ENCODE data around the gene ENKUR.
A peak's percentile ranks its signal among the peaks of the same experiment; 100 is the strongest.

ENKUR gene

GRCh38 chr10:25015828-25016375 lies at the start of gene ENKUR:
Gene ENKUR (minus strand): TSS chr10:25016158. CDS start chr10:25015936, 222 bp downstream.
- peak; percentile 70 for DNase-seq (ENCODE audit: low read depth)

GRCh38 chr10:25064401-25064800 lies 48.4 kb upstream of the ENKUR start:
- DNase-seq (ENCODE audit: low read depth): no peak

GRCh38 chr10:25063644-25064043 lies 47.7 kb upstream of the ENKUR start:
- no peak for DNase-seq (ENCODE audit: low read depth)

- no peak for DNase-seq (ENCODE audit: low read depth)
Observed at GRCh38 chr10:25063157-25063556, 47.2 kb upstream of the ENKUR start.

GRCh38 chr10:25061711-25062449 lies 45.9 kb upstream of the ENKUR start:
- DNase-seq (ENCODE audit: low read depth): no peak

- no peak for DNase-seq (ENCODE audit: low read depth)
Observed at GRCh38 chr10:25061125-25061524, 45.2 kb upstream of the ENKUR start.

- DNase-seq (ENCODE audit: low read depth): peak; percentile 67
Observed at GRCh38 chr10:25059990-25060389, 44.0 kb upstream of the ENKUR start.

GRCh38 chr10:25057886-25058285 lies 41.9 kb upstream of the ENKUR start:
- no peak for DNase-seq (ENCODE audit: low read depth)

GRCh38 chr10:25056726-25057125 lies 40.8 kb upstream of the ENKUR start:
- no peak for DNase-seq (ENCODE audit: low read depth)

GRCh38 chr10:25052012-25052411 lies 36.1 kb upstream of the ENKUR start:
- no peak for DNase-seq (ENCODE audit: low read depth)

GRCh38 chr10:25050402-25050801 lies 34.4 kb upstream of the ENKUR start:
- no peak for DNase-seq (ENCODE audit: low read depth)

- DNase-seq (ENCODE audit: low read depth): no peak
Observed at GRCh38 chr10:25049966-25050365, 34.0 kb upstream of the ENKUR start.

GRCh38 chr10:25048450-25048849 lies 32.5 kb upstream of the ENKUR start:
- no peak for DNase-seq (ENCODE audit: low read depth)

GRCh38 chr10:25047591-25048301 lies 31.8 kb upstream of the ENKUR start:
- DNase-seq (ENCODE audit: low read depth): no peak

- DNase-seq (ENCODE audit: low read depth): no peak
Observed at GRCh38 chr10:25047088-25047487, 31.1 kb upstream of the ENKUR start.

GRCh38 chr10:25046641-25047040 lies 30.7 kb upstream of the ENKUR start:
- no peak for DNase-seq (ENCODE audit: low read depth)

- no peak for DNase-seq (ENCODE audit: low read depth)
Observed at GRCh38 chr10:25039531-25039930, 23.6 kb upstream of the ENKUR start.

- no peak for DNase-seq (ENCODE audit: low read depth)
Observed at GRCh38 chr10:25038325-25038724, 22.4 kb upstream of the ENKUR start.

- DNase-seq (ENCODE audit: low read depth): no peak
Observed at GRCh38 chr10:25036381-25036780, 20.4 kb upstream of the ENKUR start.

- no peak for DNase-seq (ENCODE audit: low read depth)
Observed at GRCh38 chr10:25029519-25029918, 13.6 kb upstream of the ENKUR start.

- no peak for DNase-seq (ENCODE audit: low read depth)
Observed at GRCh38 chr10:25028711-25029110, 12.8 kb upstream of the ENKUR start.

- DNase-seq (ENCODE audit: low read depth): no peak
Observed at GRCh38 chr10:25026463-25026862, 10.5 kb upstream of the ENKUR start.

GRCh38 chr10:25024528-25024927 lies 8.6 kb upstream of the ENKUR start:
- DNase-seq (ENCODE audit: low read depth): no peak
